Stimulated activated naive CD8-positive, alpha-beta T cell treated with anti-CD3 and anti-CD28 coated beads, Interleukin-15, Interleukin-2, amounts not matched to agents 100 ng/mL and 50 ng/mL, for 24 hours (primary cell): ENCODE measurements around the gene OPHN1.
"Not testable (repeated sequence)": the region's sequence is repeated elsewhere in the genome, so short reads cannot be mapped to it uniquely, and the experiment has no call there.

ENCODE experiments used
- H3K27ac Mint-ChIP-seq: one replicate; pipeline ENCODE4 v1.8.0; 2021; ENCODE audit warnings: mild to moderate bottlenecking, mixed read lengths
- H3K27me3 Mint-ChIP-seq: one replicate; pipeline ENCODE4 v1.8.0; 2021; ENCODE audit warnings: mixed read lengths
- H3K36me3 Mint-ChIP-seq: one replicate; pipeline ENCODE4 v1.8.0; 2021; ENCODE audit warnings: low read depth, mixed read lengths
- H3K4me1 Mint-ChIP-seq: one replicate; pipeline ENCODE4 v1.8.0; 2021; ENCODE audit warnings: low read depth, mixed read lengths
- H3K4me3 Mint-ChIP-seq: one replicate; pipeline ENCODE4 v1.8.0; 2021; ENCODE audit warnings: mild to moderate bottlenecking, mixed read lengths
- H3K9me3 Mint-ChIP-seq: one replicate; pipeline ENCODE4 v1.8.0; 2021; ENCODE audit warnings: mixed read lengths

OPHN1 gene

GRCh38 chrX:68084765-68085164 is 348.5 kb downstream of the OPHN1 start:
- Mint-ChIP-seq H3K27ac (no peak overlapping the region), H3K27me3 (no peaks in the 10 kb centered on the region), H3K4me3 (no peak overlapping the region), H3K9me3 (peaks cover 3% of the 10 kb centered on the region), H3K36me3 (no peaks in the 10 kb centered on the region), H3K4me1 (no peaks in the 10 kb centered on the region)

DNA sequence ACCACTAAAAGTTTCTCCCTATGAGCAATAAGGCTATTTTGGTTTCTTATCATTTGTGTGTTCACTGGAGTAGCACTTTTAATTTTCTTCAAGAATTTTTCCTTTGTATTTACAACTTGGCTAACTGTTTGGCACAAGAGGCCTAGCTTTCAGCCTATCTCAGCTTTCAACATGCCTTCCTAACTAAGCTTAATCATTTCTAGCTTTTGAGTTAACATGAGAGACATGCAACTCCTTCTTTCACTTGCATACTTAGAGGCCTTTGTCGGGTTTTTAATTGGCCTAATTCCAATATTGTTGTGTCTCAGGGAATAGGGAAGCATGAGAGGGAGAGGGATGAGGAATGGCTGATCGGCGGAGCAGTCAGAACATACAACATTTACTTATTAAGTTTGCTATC is 349.8 kb downstream of the OPHN1 start:
- Mint-ChIP-seq H3K4me3 (no peak overlapping the region), H3K36me3 (no peaks in the 10 kb centered on the region), H3K4me1 (no peaks in the 10 kb centered on the region), H3K9me3 (peaks cover 10% of the 10 kb centered on the region), H3K27me3 (no peaks in the 10 kb centered on the region), H3K27ac (no peak overlapping the region)

- H3K9me3 Mint-ChIP-seq, result peaks cover 10% of the 10 kb centered on the region
- H3K4me1 Mint-ChIP-seq, result no peaks in the 10 kb centered on the region
- H3K36me3 Mint-ChIP-seq, result no peaks in the 10 kb centered on the region
- H3K27me3 Mint-ChIP-seq, result no peaks in the 10 kb centered on the region
- no peak overlapping the region for H3K4me3 Mint-ChIP-seq
- peak overlapping the region; percentile 54 for H3K27ac Mint-ChIP-seq
These were observed 353.3 kb downstream of the OPHN1 start for GRCh38 chrX:68079961-68080360.

GRCh38 chrX:68078801-68079200 is 354.5 kb downstream of the OPHN1 start:
- H3K4me1 Mint-ChIP-seq, H3K36me3 Mint-ChIP-seq, H3K27me3 Mint-ChIP-seq, H3K4me3 Mint-ChIP-seq, H3K27ac Mint-ChIP-seq: not testable (repeated sequence)
- H3K9me3 Mint-ChIP-seq, result peaks cover 15% of the 10 kb centered on the region

- Mint-ChIP-seq H3K27me3 (no peaks in the 10 kb centered on the region), H3K27ac (no peak overlapping the region), H3K9me3 (peaks cover 15% of the 10 kb centered on the region), H3K4me3 (no peak overlapping the region), H3K36me3 (no peaks in the 10 kb centered on the region), H3K4me1 (no peaks in the 10 kb centered on the region)
These were observed 355.9 kb downstream of the OPHN1 start for GRCh38 chrX:68077378-68077777.

DNA sequence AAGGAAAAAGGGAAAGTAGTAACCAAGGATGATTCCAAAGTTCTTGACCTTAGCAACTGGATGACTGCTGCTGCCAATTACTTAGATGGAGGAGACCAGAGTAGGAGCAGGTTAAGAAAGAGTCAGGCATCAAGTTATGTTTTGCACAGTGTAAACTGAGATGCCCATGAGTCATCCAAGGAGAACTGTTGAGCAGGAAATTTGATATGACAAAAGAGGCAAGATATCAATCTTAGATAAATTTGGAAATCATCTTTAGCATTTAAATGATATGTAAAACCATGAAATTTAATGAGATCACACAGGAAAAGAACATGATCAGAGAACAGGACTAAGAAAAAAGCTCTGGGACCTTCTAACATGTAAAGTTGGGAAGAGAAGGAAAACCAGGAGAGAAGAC is 361.3 kb downstream of the OPHN1 start:
- no peaks in the 10 kb centered on the region for H3K36me3 Mint-ChIP-seq
- H3K27me3 Mint-ChIP-seq, result no peaks in the 10 kb centered on the region
- H3K9me3 Mint-ChIP-seq, result peaks cover 5% of the 10 kb centered on the region

DNA sequence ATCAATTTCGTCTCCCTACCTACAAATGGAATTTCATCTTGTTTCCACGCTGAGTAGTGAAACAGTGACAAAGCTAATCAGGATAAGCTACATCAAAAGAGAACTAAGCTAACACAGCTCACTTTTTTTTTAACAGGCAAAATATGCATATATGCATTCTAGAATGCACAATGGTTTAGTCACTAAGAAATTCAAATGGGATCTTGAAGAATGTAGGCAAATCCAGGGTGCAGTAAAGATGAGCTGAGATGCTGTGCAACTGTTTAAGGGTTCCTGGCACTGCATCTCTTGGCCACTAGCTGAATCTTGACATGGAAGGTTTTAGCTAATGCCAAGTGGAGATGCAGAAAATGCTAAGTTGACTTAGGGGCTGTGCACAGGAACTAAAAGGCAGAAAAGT is 363.2 kb downstream of the OPHN1 start:
- not testable (repeated sequence) for H3K27ac Mint-ChIP-seq, H3K9me3 Mint-ChIP-seq, H3K4me3 Mint-ChIP-seq, H3K4me1 Mint-ChIP-seq, H3K36me3 Mint-ChIP-seq, H3K27me3 Mint-ChIP-seq

More for the DNA sequence above, 361.3 kb downstream of the OPHN1 start:
- H3K27ac Mint-ChIP-seq, result no peak overlapping the region
- H3K4me1 Mint-ChIP-seq, result no peaks in the 10 kb centered on the region
- no peak overlapping the region for H3K4me3 Mint-ChIP-seq

- no peaks in the 10 kb centered on the region for H3K36me3 Mint-ChIP-seq
- H3K9me3 Mint-ChIP-seq, result no peaks in the 10 kb centered on the region
- no peaks in the 10 kb centered on the region for H3K4me1 Mint-ChIP-seq
- H3K27ac Mint-ChIP-seq, result no peak overlapping the region
- no peak overlapping the region for H3K4me3 Mint-ChIP-seq
- no peaks in the 10 kb centered on the region for H3K27me3 Mint-ChIP-seq
These were observed 372.1 kb downstream of the OPHN1 start for GRCh38 chrX:68061206-68061535.

DNA sequence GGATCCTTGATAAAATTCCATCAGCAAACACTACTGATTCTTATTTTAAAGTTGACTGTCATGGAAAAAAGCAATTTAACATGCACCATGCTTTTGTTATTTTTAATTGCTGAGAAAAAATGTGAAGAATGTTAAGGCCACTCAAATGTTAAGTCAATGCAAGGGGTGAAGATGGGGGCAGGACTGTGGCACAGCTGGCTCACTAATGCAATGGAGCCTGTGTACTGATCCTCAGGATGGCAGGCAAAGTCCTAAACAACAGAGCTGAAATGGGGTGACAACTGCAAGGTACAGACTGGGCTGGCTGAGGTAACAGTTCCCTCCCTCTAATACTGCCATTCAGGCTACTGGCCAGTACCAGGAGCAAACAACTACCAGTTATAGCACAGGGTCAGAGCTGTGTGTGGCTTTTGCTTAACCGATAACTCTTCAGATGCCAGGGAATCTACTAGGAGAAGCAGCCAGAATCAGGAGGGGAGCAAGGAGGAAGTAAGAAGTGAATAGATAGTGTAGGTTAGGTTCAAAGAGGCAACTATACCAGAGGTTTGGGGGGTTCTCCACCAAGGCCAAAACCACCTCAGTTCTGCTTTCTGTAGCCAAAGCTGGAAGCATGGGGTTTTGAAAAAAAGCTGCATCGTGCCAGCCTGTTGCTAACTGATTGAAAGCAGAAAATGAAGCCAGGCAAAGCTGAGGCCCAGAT is 372.6 kb downstream of the OPHN1 start:
- Mint-ChIP-seq H3K36me3 (no peaks in the 10 kb centered on the region), H3K27ac (no peak overlapping the region), H3K9me3 (no peaks in the 10 kb centered on the region), H3K4me3 (no peak overlapping the region), H3K4me1 (no peaks in the 10 kb centered on the region), H3K27me3 (no peaks in the 10 kb centered on the region)

- Mint-ChIP-seq H3K4me3 (no peak overlapping the region), H3K4me1 (no peaks in the 10 kb centered on the region), H3K27me3 (no peaks in the 10 kb centered on the region), H3K36me3 (no peaks in the 10 kb centered on the region), H3K9me3 (no peaks in the 10 kb centered on the region), H3K27ac (no peak overlapping the region)
These were observed 373.8 kb downstream of the OPHN1 start for GRCh38 chrX:68059469-68059868.

DNA sequence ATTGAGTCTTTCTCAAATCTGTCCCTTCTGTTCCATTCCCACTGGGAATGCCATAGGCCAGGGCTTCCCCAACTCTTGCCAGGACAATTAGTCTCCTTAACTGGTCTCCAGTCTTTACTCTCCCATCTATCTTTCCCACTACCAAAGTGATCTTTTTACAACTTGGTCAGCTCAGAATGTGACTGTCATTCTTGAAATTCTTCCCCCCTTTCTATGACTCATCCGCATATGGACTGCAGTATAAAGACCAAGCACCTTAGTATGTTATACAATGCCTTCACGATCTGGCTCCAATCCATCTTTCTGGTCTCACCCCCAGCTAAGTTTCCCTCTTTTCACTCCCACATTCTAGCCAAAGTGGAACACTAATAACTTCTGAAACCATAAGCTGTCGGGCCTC is 383.8 kb downstream of the OPHN1 start:
- H3K36me3 Mint-ChIP-seq, result no peaks in the 10 kb centered on the region
- no peak overlapping the region for H3K4me3 Mint-ChIP-seq
- no peaks in the 10 kb centered on the region for H3K4me1 Mint-ChIP-seq
- H3K27ac Mint-ChIP-seq, result no peak overlapping the region
- H3K27me3 Mint-ChIP-seq, result no peaks in the 10 kb centered on the region
- no peaks in the 10 kb centered on the region for H3K9me3 Mint-ChIP-seq

DNA sequence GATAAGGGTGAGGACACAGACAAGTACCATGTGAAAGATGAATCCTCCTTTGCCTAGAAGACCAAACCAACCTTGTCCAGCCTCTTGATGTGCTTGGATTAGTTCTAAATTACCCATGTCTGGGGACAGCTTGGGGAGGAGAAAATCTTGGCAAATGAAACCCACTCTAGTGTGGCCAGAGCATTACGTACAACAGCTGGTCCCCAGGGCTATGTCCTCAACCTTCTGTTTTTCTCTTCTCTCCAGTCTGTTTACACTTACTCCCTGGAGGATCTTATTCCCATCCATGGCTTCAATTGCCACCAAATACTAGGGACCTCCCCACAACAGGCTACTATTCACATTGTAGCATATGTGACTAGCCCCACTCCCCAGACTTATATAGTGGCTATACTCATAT is 384.5 kb downstream of the OPHN1 start:
- Mint-ChIP-seq H3K4me3 (no peak overlapping the region), H3K4me1 (no peaks in the 10 kb centered on the region), H3K27ac (no peak overlapping the region), H3K9me3 (no peaks in the 10 kb centered on the region), H3K36me3 (no peaks in the 10 kb centered on the region), H3K27me3 (no peaks in the 10 kb centered on the region)

GRCh38 chrX:68045008-68045577 is 388.2 kb downstream of the OPHN1 start:
- Mint-ChIP-seq H3K27me3 (no peaks in the 10 kb centered on the region), H3K36me3 (no peaks in the 10 kb centered on the region), H3K27ac (no peak overlapping the region), H3K9me3 (no peaks in the 10 kb centered on the region), H3K4me1 (no peaks in the 10 kb centered on the region), H3K4me3 (no peak overlapping the region)

- no peak overlapping the region for H3K27ac Mint-ChIP-seq
- no peak overlapping the region for H3K4me3 Mint-ChIP-seq
- H3K9me3 Mint-ChIP-seq, result no peaks in the 10 kb centered on the region
- no peaks in the 10 kb centered on the region for H3K4me1 Mint-ChIP-seq
- H3K36me3 Mint-ChIP-seq, result no peaks in the 10 kb centered on the region
- H3K27me3 Mint-ChIP-seq, result no peaks in the 10 kb centered on the region
These were observed 389.4 kb downstream of the OPHN1 start for GRCh38 chrX:68043713-68044438.

GRCh38 chrX:68041110-68041509 is 392.2 kb downstream of the OPHN1 start:
- Mint-ChIP-seq H3K27ac (no peak overlapping the region), H3K36me3 (no peaks in the 10 kb centered on the region), H3K4me3 (no peak overlapping the region), H3K4me1 (no peaks in the 10 kb centered on the region), H3K27me3 (no peaks in the 10 kb centered on the region), H3K9me3 (no peaks in the 10 kb centered on the region)
